HTERT RPE-1 (cell line): ENCODE measurements around the gene RAB3IL1.

ENCODE experiments used
- in situ Hi-C: fragments of 300-500 bp; cut with MboI; formaldehyde crosslinking; loops from 4 replicates; pipeline ENCODE4 v1.14.3; 2020; ENCODE audit warnings: low sequenced_read_pairs

The RAB3IL1 gene

GRCh38 chr11:61848631-61849030, 68.7 kb downstream of the RAB3IL1 start:
- in situ Hi-C loops: no loop called here

GRCh38 chr11:61847914-61848581, 69.3 kb downstream of the RAB3IL1 start:
- in situ Hi-C loops: no loop called here
